22Rv1 (cell line): ENCODE data around the gene L3MBTL4.

Experiments used
- H3K27ac ChIP-seq: fragments of 450-650 bp; 2 replicates; pipeline ENCODE4 v1.5.1; 2017
- CTCF ChIP-seq: fragments of 450-650 bp; IDR thresholded peaks from 2 replicates; pipeline ENCODE4 v1.5.1; 2017; ENCODE audit warnings: mild to moderate bottlenecking
- ZFX ChIP-seq: fragments of 450-650 bp; IDR thresholded peaks from 2 replicates; pipeline ENCODE4 v1.6.1; 2017; ENCODE audit warnings: antibody characterized with exemption, borderline replicate concordance

L3MBTL4 gene

GRCh38 chr18:6022845-6023244 lies 391.9 kb downstream of the L3MBTL4 start:
- no peak overlapping the region for H3K27ac ChIP-seq
- TF ChIP-seq CTCF (no peak), ZFX (no peak)

- TF ChIP-seq ZFX (no peak), CTCF (no peak)
- no peak overlapping the region for H3K27ac ChIP-seq
Observed at GRCh38 chr18:6022074-6022444, 392.7 kb downstream of the L3MBTL4 start.

GRCh38 chr18:6021306-6022073 lies 393.2 kb downstream of the L3MBTL4 start:
- H3K27ac ChIP-seq, result no peak overlapping the region
- TF ChIP-seq CTCF (no peak), ZFX (no peak)

- H3K27ac ChIP-seq, result no peak overlapping the region
Observed at GRCh38 chr18:6018671-6019070, 396.0 kb downstream of the L3MBTL4 start.

GRCh38 chr18:6017171-6017570 lies 397.5 kb downstream of the L3MBTL4 start:
- no peak for TF ChIP-seq CTCF
- TF ChIP-seq ZFX, result no peak
- H3K27ac ChIP-seq, result no peak overlapping the region

More at GRCh38 chr18:6018671-6019070, 396.0 kb downstream of the L3MBTL4 start:
- no peak for TF ChIP-seq ZFX
- TF ChIP-seq CTCF, result no peak

GRCh38 chr18:6015364-6015763 lies 399.3 kb downstream of the L3MBTL4 start:
- TF ChIP-seq ZFX (no peak), CTCF (no peak)
- H3K27ac ChIP-seq, result no peak overlapping the region

- no peak overlapping the region for H3K27ac ChIP-seq
- TF ChIP-seq ZFX (no peak), CTCF (no peak)
Observed at GRCh38 chr18:6013171-6013810, 401.4 kb downstream of the L3MBTL4 start.
